AG08396 (cell line): ENCODE measurements around the gene GRB2.
"Not testable (repeated sequence)": the region's sequence is repeated elsewhere in the genome, so short reads cannot be mapped to it uniquely, and the experiment has no call there.

Source experiments
- DNase-seq: peaks from one replicate; pipeline ENCODE4 v3.0.0; 2012; ENCODE audit warnings: low spot score, mixed read lengths

The GRB2 gene

GRCh38 chr17:75405365-75406221 lies at the start of gene GRB2:
TSS of gene GRB2 (minus strand) at chr17:75405678. CDS start at chr17:75393628, 12,050 bp downstream.
- peak; percentile 100 for DNase-seq

- not testable (repeated sequence) for DNase-seq
Measured at GRCh38 chr17:75454672-75455071, 49.2 kb upstream of the GRB2 start.

- no peak for DNase-seq
Measured at GRCh38 chr17:75454193-75454592, 48.7 kb upstream of the GRB2 start.

GRCh38 chr17:75450270-75450669 lies 44.8 kb upstream of the GRB2 start:
- DNase-seq: no peak

- no peak for DNase-seq
Measured at GRCh38 chr17:75447951-75448856, 42.7 kb upstream of the GRB2 start.

GRCh38 chr17:75445896-75446295 lies 40.4 kb upstream of the GRB2 start:
- DNase-seq: not testable (repeated sequence)

GRCh38 chr17:75445296-75445695 lies 39.8 kb upstream of the GRB2 start:
- no peak for DNase-seq

- no peak for DNase-seq
Measured at GRCh38 chr17:75442168-75443103, 37.0 kb upstream of the GRB2 start.

- no peak for DNase-seq
Measured at GRCh38 chr17:75440738-75441448, 35.4 kb upstream of the GRB2 start.

GRCh38 chr17:75439287-75439686 lies 33.8 kb upstream of the GRB2 start:
- no peak for DNase-seq

GRCh38 chr17:75437404-75437803 lies 31.9 kb upstream of the GRB2 start:
- not testable (repeated sequence) for DNase-seq

GRCh38 chr17:75434433-75434832 lies 29.0 kb upstream of the GRB2 start:
- not testable (repeated sequence) for DNase-seq

GRCh38 chr17:75433218-75433783 lies 27.8 kb upstream of the GRB2 start:
- no peak for DNase-seq

- peak; percentile 79 for DNase-seq
Measured at GRCh38 chr17:75430159-75430974, 24.9 kb upstream of the GRB2 start.

- DNase-seq: peak; percentile 77
Measured at GRCh38 chr17:75428543-75429469, 23.3 kb upstream of the GRB2 start.

GRCh38 chr17:75418531-75418930 lies 13.1 kb upstream of the GRB2 start:
- DNase-seq: no peak

- DNase-seq: no peak
Measured at GRCh38 chr17:75417054-75417580, 11.6 kb upstream of the GRB2 start.

GRCh38 chr17:75416006-75416405 lies 10.5 kb upstream of the GRB2 start:
- DNase-seq: no peak
